Activated CD8-positive, alpha-beta T cell treated with anti-CD3 and anti-CD28 coated beads for 36 hours (primary cell): ENCODE data around the gene C5orf15. TPM values are rescaled to one million over a fixed set of nuclear protein-coding genes. Genes with fewer than 3 reads are reported as not detected.

ENCODE experiments used
- ATAC-seq: fragments of 200-7000 bp; cut with Tn5 transposase; one replicate; pipeline ENCODE4 v1.10.0; 2021; ENCODE audit warnings: mild to moderate bottlenecking, moderate library complexity
- CTCF ChIA-PET: fragments of 350-600 bp; sonication (Branson Sonifier 250); formaldehyde crosslinking; loops from one replicate; lab custom pipeline; 2021; ENCODE audit warnings: antibody characterized with exemption; lab: Charles Lee
- POLR2A ChIA-PET: fragments of 350-600 bp; sonication (Branson Sonifier 250); formaldehyde crosslinking; loops from one replicate; lab custom pipeline; 2021; ENCODE audit warnings: antibody characterized with exemption; lab: Charles Lee
- DNase-seq: peaks from one replicate; pipeline ENCODE4 v3.0.0-alpha.2; 2020
- H3K27ac Mint-ChIP-seq: one replicate; pipeline ENCODE4 v1.8.0; 2021; ENCODE audit warnings: mild to moderate bottlenecking, mixed read lengths
- H3K27me3 Mint-ChIP-seq: one replicate; pipeline ENCODE4 v1.8.0; 2021; ENCODE audit warnings: mixed read lengths
- H3K36me3 Mint-ChIP-seq: one replicate; pipeline ENCODE4 v1.8.0; 2021; ENCODE audit warnings: low read depth, mixed read lengths
- H3K4me1 Mint-ChIP-seq: one replicate; pipeline ENCODE4 v1.8.0; 2021; ENCODE audit warnings: low read depth, mixed read lengths
- H3K4me3 Mint-ChIP-seq: one replicate; pipeline ENCODE4 v1.8.0; 2021; ENCODE audit warnings: mild to moderate bottlenecking, moderate library complexity, mixed read lengths
- H3K9me3 Mint-ChIP-seq: one replicate; pipeline ENCODE4 v1.8.0; 2021; ENCODE audit warnings: mixed read lengths
- CTCF ChIP-seq: fragments of 200-600 bp; IDR thresholded peaks from one replicate; pipeline ENCODE4 v1.8.0; 2022; ENCODE audit warnings: antibody characterized with exemption, mild to moderate bottlenecking
- intact Hi-C: fragments of 100-400 bp; cut with micrococcal nuclease; formaldehyde crosslinking; loops from one replicate; pipeline ENCODE4 v1.10.0; 2022
- total RNA-seq, 2 experiments: library from RNA; stranded (reverse); gene quantifications; one replicate each; pipeline ENCODE4 v1.2.3, GENCODE V29; 2021

Gene C5orf15
- total RNA-seq, 2 experiments from 2014 or later: 27.4 to 30.8 TPM

DNA sequence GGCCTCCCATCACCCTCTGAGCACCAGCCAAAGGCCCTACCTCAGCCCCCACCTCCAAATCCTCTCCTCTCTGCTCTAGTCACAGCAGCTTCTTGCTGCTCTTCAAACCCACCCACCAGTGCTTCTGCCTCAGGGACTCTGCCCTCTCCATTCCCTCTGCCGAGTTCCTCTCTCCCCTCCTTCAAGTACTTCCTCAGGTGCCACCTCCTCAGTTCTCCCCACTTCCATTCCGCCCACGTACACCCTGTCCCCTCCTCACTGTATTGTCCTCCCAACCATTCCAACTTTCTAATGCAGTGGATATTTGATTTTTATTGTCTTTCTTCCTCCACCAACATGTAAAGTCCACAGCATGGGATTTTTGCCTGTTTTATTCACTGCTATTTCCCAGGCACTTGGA, 43.2 kb downstream of the C5orf15 start:
- Mint-ChIP-seq H3K9me3 (no peaks in the 10 kb centered on the region), H3K27me3 (no peaks in the 10 kb centered on the region), H3K4me3 (no peak overlapping the region), H3K27ac (no peak overlapping the region), H3K4me1 (peaks cover 39% of the 10 kb centered on the region), H3K36me3 (no peaks in the 10 kb centered on the region)
- intact Hi-C loops: no loop called here
- ATAC-seq: no peak
- ChIA-PET CTCF (no interaction called here), POLR2A (no interaction called here)
- no peak for DNase-seq
- no peak for TF ChIP-seq CTCF

DNA sequence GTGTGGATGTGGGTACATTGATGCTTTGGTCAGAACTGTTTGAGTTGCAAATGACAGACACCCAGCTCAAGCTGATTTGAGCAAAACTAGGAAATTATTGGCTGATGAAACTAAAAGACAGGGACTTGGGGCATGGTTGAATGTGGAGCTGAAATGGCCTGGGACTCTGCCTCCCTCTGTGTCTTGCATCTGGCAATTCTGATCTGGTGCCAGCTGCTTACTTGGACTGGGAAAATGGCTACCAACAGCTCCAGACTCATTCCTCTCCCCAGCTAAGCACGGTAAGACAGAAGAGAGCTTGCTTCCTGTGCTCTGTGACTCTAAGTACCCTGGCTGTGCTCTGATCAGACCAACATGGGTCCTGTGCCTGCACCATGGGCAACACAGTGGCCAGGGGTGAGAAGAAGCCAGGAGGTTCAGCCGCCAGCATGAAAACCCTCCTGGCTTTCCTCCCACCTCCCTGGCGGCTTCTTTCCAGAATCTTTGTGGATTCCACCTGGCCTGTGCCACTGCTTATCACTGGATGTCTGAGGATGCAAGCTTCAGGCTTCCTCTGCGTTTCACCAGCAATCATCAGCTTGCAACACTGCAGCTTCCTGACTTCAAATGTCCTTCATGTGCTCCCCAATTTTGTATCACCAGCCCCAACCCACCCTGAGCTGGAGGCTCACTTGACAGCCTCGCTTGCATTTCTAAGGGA, 44.1 kb downstream of the C5orf15 start:
- POLR2A ChIA-PET: no interaction called here
- no peak overlapping the region for H3K27ac Mint-ChIP-seq
- ATAC-seq: no peak

DNA sequence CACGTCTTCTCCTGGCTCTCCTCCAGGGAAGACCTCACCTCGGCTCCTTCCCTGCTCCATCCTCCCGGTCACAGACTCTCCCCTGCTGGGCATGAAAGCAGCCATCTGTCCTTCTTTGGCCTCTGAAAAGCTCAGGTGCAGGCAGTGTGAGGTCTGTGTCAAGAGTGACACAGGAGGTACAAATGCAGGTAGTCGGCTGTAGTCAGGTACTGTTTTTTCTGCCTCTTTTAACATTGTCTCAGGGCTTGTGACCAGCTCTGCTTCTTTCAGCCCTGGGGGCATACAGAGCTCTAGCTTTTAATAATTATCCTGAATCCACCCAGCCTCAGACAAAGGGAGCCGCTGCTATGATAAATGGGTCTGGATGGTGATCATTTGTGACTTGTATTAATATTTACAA, 46.4 kb downstream of the C5orf15 start:
- Mint-ChIP-seq H3K9me3 (no peaks in the 10 kb centered on the region), H3K36me3 (no peaks in the 10 kb centered on the region), H3K4me1 (peaks cover 34% of the 10 kb centered on the region), H3K27ac (no peak overlapping the region), H3K4me3 (no peak overlapping the region), H3K27me3 (no peaks in the 10 kb centered on the region)
- intact Hi-C loops: no loop called here
- TF ChIP-seq CTCF: no peak
- POLR2A ChIA-PET: no interaction called here
- CTCF ChIA-PET: no interaction called here
- ATAC-seq: no peak
- no peak for DNase-seq

More for the DNA sequence above, 44.1 kb downstream of the C5orf15 start:
- CTCF ChIA-PET: interaction anchor here (1.1 kb wide), 1 partner anchor 9 kb away, joined by 3 read pairs; no protein-coding TSS in a partner anchor
- TF ChIP-seq CTCF: no peak
- Mint-ChIP-seq H3K36me3 (no peaks in the 10 kb centered on the region), H3K4me1 (peaks cover 37% of the 10 kb centered on the region), H3K9me3 (no peaks in the 10 kb centered on the region), H3K4me3 (no peak overlapping the region), H3K27me3 (no peaks in the 10 kb centered on the region)
- DNase-seq: no peak
- intact Hi-C loops: no loop called here

- ChIA-PET POLR2A (no interaction called here), CTCF (no interaction called here)
- ATAC-seq (peak; percentile 31), DNase-seq (peak; percentile 32)
- Mint-ChIP-seq H3K9me3 (no peaks in the 10 kb centered on the region), H3K4me3 (no peak overlapping the region), H3K36me3 (no peaks in the 10 kb centered on the region), H3K27ac (no peak overlapping the region), H3K27me3 (no peaks in the 10 kb centered on the region), H3K4me1 (peaks cover 34% of the 10 kb centered on the region)
- TF ChIP-seq CTCF: no peak
- intact Hi-C loops: no loop called here
Measured at GRCh38 chr5:133921069-133921468, 47.4 kb downstream of the C5orf15 start.
